Lower lobe of right lung (tissue), 2 donors: ENCODE data around the gene MAZ. TPM values are rescaled to one million over a fixed set of nuclear protein-coding genes. Genes with fewer than 3 reads are reported as not detected.

Source experiments
- ATAC-seq, 2 donors: fragments of 200-7000 bp; cut with Tn5 transposase; one replicate each; pipeline ENCODE4 v1.9.1; 2020 to 2022; ENCODE audit warnings: mild to moderate bottlenecking in 2 of 2, moderate library complexity in 2 of 2
- DNase-seq: peaks from one replicate; pipeline ENCODE4 v3.0.0-alpha.2; 2020
- H3K27ac ChIP-seq: fragments of 200-600 bp; one replicate; pipeline ENCODE4 v1.8.0; 2022
- H3K27me3 ChIP-seq: fragments of 200-600 bp; one replicate; pipeline ENCODE4 v1.8.0; 2022; ENCODE audit warnings: low read depth
- H3K36me3 ChIP-seq: fragments of 200-600 bp; one replicate; pipeline ENCODE4 v1.8.0; 2022; ENCODE audit warnings: mild to moderate bottlenecking
- H3K4me1 ChIP-seq: fragments of 200-600 bp; one replicate; pipeline ENCODE4 v1.8.0; 2022
- H3K4me3 ChIP-seq: fragments of 200-600 bp; one replicate; pipeline ENCODE4 v1.8.0; 2022; ENCODE audit warnings: mild to moderate bottlenecking
- H3K9me3 ChIP-seq: fragments of 200-600 bp; one replicate; pipeline ENCODE4 v1.8.0; 2022
- intact Hi-C: fragments of 100-400 bp; cut with DNase I; formaldehyde crosslinking; loops from one replicate; pipeline ENCODE4 v1.11.0; 2022
- total RNA-seq: library from RNA; stranded (reverse); fragmentation: NEBNext Ultra II Directional; extraction: Animal tissue kit (Norgen Biotek cat#: 25700); gene quantifications from one replicate; pipeline ENCODE4 v1.2.1, GENCODE V29; 2021
- TF ChIP-seq, protein P1 (sequence below): fragments of 200-600 bp; IDR thresholded peaks from one replicate; pipeline ENCODE4 v1.8.0; 2022; ENCODE audit warnings: antibody characterized with exemption, mild to moderate bottlenecking
- donor health status: DM: no; HTN: yes; CAD: no; lungs with severe emphysema.

MAZ gene
- total RNA-seq, 1 donor from 2014 or later = 169 TPM

DNA sequence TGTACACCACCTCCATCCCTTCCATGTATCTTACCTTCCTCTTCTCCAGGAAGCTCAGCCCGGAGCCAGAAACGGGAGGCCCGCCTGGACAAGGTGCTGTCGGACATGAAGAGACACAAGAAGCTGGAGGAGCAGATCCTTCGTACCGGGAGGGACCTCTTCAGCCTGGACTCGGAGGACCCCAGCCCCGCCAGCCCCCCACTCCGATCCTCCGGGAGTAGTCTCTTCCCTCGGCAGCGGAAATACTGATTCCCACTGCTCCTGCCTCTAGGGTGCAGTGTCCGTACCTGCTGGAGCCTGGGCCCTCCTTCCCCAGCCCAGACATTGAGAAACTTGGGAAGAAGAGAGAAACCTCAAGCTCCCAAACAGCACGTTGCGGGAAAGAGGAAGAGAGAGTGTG, 13.2 kb downstream of the MAZ start:
- Histone ChIP-seq H3K4me3 (peak overlapping the region; percentile 79), H3K27me3 (no peaks in the 10 kb centered on the region), H3K27ac (peak overlapping the region; percentile 89), H3K9me3 (no peaks in the 10 kb centered on the region), H3K4me1 (peaks cover 81% of the 10 kb centered on the region), H3K36me3 (peaks cover 24% of the 10 kb centered on the region)
- intact Hi-C loops = no loop called here
- no peak for ATAC-seq
- no peak for DNase-seq
- TF ChIP-seq, protein P1, sequence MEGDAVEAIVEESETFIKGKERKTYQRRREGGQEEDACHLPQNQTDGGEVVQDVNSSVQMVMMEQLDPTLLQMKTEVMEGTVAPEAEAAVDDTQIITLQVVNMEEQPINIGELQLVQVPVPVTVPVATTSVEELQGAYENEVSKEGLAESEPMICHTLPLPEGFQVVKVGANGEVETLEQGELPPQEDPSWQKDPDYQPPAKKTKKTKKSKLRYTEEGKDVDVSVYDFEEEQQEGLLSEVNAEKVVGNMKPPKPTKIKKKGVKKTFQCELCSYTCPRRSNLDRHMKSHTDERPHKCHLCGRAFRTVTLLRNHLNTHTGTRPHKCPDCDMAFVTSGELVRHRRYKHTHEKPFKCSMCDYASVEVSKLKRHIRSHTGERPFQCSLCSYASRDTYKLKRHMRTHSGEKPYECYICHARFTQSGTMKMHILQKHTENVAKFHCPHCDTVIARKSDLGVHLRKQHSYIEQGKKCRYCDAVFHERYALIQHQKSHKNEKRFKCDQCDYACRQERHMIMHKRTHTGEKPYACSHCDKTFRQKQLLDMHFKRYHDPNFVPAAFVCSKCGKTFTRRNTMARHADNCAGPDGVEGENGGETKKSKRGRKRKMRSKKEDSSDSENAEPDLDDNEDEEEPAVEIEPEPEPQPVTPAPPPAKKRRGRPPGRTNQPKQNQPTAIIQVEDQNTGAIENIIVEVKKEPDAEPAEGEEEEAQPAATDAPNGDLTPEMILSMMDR = no peak

DNA sequence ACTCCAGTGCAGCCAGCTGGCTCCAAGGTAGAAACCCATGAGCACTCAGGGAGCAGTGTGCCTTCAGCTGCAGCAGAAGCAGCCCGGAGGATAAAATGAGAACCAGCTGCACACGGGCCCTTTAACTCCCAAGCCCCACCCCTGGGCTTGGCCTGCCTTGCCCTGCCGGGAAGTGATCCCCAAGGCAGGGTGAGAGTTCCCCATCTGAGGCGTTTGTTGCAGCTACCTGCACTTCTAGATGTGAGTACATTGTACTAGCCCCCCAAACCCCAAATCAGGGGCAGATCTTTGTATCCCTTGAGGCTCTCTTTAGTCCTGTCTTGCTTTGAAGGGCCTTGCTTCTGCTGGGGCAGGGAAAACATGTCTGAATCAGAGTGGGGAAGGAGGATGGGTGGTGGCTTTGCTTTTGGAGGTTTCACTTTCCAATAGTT, 14.0 kb downstream of the MAZ start, which contains the start of gene MVP:
Gene MVP, plus strand, starts transcription at position 192 of the 431 bp plus-strand sequence. CDS start 10,088 bp downstream, outside the sequence.
- no peaks in the 10 kb centered on the region for H3K9me3 ChIP-seq
- peak; percentile 84 for DNase-seq
- H3K4me3 ChIP-seq = peak within 1 kb of the TSS; percentile 79
- peaks cover 24% of the 10 kb centered on the region for H3K36me3 ChIP-seq
- ATAC-seq = peak; percentile 59 to 62
- peaks cover 81% of the 10 kb centered on the region for H3K4me1 ChIP-seq
- H3K27me3 ChIP-seq = no peaks in the 10 kb centered on the region
- TF ChIP-seq, protein P1 = no peak
- intact Hi-C loops = no loop called here
- H3K27ac ChIP-seq = peak within 1 kb of the TSS; percentile 89

DNA sequence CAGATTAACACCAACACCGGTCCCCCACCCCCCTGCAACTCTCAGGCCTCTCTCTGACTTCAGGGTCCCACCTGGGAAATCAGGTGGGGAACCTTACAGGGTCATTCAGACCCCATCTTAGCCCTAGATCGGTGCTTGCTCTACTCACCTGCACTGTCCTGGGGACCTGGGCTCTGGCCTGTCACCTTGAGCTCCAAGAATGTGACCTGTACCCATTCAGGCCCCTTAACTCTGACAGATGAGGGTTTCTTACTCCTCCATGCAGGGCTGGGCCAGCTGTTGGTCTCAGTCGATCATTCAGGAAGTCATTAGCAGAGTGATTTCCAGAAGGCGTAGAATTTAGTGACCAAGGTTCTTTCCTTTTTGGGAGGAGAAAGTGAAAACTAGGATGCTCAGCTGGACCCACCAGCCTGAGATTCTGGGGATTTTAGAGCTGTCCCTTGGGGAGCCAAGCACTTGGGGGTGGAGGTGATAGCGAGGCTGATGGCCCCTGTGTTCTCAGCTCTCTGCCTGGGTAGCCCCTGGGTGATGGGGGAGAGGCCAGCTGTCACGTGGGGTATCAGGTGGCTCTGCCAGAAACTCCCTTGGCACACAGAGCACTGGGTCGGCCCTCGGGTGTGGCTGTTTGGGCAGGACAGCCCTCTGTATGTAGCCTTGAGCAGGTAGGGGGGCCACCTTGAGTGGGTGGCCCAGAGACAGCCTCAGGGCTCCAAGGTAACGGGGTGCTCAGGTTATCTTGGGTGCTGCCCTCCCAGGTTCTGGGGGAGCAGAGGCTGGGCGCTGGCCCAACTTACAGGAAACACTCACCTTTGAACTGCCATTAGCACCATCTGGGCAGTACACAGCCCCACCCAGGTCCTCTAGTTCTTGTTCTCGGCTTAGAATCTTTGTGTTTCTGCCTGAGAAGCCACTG, 14.7 kb downstream of the MAZ start:
- Histone ChIP-seq H3K27me3 (no peaks in the 10 kb centered on the region), H3K27ac (peak overlapping the region; percentile 89), H3K4me3 (peak overlapping the region; percentile 79), H3K4me1 (peaks cover 87% of the 10 kb centered on the region), H3K36me3 (peaks cover 27% of the 10 kb centered on the region), H3K9me3 (no peaks in the 10 kb centered on the region)
- intact Hi-C loops = no loop called here
- DNase-seq = peak; percentile 87
- TF ChIP-seq, protein P1 = no peak
- ATAC-seq = peak; percentile 76 to 80

DNA sequence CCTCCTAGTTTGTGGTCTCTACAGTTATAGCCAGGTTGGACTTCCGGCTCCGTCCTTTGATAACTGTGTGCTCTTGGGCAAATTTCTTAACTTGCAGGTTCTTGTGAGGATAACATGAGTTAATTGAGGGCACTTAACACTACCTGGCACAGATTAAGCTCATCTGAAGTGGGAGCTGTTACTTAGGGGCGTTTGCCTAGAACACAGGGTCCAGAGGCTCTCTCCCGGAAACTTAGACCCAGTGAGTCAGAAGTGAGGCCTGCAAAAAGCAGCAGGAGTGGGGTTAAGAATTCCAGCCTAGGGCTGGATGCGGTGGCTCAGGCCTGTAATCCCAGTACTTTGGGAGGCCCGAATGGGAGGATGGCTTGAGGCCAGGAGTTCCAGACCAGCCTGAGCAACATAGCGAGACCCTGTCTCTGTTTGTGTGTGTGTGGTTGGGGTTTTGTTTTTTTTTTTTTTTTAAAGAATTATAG, 15.3 kb downstream of the MAZ start:
- Histone ChIP-seq H3K36me3 (peaks cover 28% of the 10 kb centered on the region), H3K27me3 (no peaks in the 10 kb centered on the region), H3K9me3 (no peaks in the 10 kb centered on the region), H3K27ac (peak overlapping the region; percentile 89), H3K4me1 (peaks cover 93% of the 10 kb centered on the region), H3K4me3 (peak overlapping the region; percentile 79)
- DNase-seq (peak; percentile 62), ATAC-seq (peak; percentile 69 to 70)
- intact Hi-C loops = no loop called here
- TF ChIP-seq, protein P1 = no peak

DNA sequence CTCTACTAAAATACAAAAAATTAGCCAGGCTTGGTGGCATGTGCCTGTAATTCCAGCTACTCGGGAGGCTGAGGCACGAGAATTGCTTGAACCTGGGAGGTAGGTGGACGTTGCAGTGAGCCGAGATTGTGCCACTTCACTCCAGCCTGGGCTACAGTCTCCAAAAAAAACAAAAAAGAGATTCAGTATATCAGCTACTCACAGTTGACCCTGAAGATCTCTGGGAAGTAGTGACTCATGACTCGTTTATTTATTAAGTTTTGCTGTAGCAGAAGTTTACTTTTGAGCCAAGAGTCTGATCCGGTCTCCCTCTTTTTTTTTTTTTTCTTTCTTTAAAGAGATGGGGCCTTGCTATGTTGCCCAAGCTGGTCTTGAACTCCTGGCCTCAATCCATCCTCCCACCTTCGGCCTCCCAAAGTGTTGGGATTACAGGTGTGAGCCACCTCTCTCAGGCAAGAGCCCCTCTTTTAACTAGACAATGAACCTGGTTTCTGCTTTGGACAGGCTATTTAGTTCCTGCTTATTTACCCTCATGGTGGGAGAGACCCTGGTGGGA, 18.3 kb downstream of the MAZ start:
- peak in 1 of 2 donors; percentile 9 for ATAC-seq

More for the DNA sequence above, 18.3 kb downstream of the MAZ start:
- TF ChIP-seq, protein P1 = no peak
- no peaks in the 10 kb centered on the region for H3K9me3 ChIP-seq
- H3K4me1 ChIP-seq = peaks cover 92% of the 10 kb centered on the region
- intact Hi-C loops = no loop called here
- DNase-seq = no peak
- peak overlapping the region; percentile 89 for H3K27ac ChIP-seq
- H3K36me3 ChIP-seq = peaks cover 8% of the 10 kb centered on the region
- H3K4me3 ChIP-seq = peak overlapping the region; percentile 19
- H3K27me3 ChIP-seq = no peaks in the 10 kb centered on the region
